NCI-H2227 (cell line): ENCODE results near the gene GRIFIN.
A peak's percentile ranks its signal among the peaks of the same experiment; 100 is the strongest.
"Not testable (repeated sequence)": the region's sequence is repeated elsewhere in the genome, so short reads cannot be mapped to it uniquely, and the experiment has no call there.

Experiments used
- DNase-seq: peaks from one replicate; lab custom pipeline; 2025; ENCODE audit not compliant: unreplicated experiment; lab: John Stamatoyannopoulos, UW

GRIFIN gene

DNA sequence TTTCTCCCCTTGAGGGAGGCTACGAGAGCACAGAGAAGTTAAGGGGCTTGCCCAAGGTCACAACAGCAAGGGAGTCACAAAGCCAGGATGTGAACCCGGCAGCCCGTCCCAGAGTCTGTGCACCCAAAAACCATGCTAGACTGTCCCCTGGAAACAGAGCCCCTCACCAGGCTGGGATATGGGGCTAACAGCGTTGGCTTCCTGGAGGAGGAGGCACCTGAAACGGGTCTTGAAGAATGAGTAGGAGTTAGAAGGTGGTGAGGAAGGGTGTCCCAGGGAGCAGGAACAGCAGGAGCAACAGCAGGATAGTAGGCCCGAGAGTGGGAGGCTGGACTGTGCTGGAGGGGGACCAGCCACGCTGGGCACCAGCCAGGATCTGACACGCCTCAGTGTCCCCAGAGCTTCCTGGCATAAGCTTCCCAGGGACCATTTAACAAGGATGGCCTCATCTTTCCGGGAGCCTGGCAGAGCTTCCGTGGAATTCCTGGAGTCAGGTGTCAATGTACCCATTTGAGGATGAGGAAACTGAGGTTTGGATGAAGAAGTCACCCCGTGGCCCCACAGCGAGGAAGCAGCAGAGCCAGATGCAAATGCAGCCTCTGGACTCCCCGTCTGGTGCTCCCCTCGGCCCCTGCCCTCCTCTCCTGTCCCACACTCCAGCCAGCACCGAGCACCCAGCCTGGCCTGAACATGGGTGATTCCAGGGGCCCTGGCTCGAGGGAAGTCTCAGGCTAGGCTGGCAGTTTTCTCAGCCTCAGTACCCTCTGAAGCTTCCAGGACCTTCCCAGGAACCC, 3.3 kb upstream of the GRIFIN start:
- no peak for DNase-seq

DNA sequence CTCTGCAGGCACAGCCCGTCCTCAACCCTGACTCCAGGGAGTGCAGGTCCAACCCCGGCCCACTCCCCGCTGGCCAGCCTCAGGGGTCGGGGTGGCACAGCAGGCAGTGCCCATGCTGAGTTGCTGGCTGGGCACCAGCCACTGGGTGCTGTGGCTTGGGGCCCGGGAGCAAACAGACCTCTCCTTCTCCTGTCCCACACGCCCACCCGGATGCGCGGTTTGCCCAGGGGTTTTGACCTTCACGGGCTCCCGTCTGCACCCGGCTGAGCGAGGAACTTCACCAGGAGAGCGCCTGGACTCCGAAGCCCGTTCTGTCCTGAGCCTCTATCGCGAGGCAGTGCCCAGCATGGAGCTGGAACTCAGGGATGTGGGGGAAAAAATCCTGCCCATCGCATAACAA, 2.6 kb upstream of the GRIFIN start:
- DNase-seq, result no peak

DNA sequence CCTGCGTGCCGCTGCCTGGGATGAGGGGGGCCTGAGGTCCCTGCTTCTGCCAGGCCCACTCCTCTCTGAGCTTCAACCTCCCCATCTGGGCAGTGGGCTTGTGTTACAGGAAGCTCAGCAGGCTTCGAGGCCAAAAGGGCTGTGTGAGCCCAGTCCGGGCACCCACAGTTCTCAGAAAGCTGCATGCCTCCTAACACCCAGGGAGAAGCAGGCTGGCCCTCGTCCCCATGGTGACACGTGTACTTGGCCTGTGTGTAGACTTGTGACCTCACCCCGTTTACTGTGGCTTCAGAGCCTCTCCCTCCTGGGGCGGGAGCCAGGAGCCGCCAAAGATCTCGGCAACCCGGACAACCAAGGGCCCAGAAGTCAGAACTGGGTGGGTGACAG, 2.2 kb upstream of the GRIFIN start:
- no peak for DNase-seq

DNA sequence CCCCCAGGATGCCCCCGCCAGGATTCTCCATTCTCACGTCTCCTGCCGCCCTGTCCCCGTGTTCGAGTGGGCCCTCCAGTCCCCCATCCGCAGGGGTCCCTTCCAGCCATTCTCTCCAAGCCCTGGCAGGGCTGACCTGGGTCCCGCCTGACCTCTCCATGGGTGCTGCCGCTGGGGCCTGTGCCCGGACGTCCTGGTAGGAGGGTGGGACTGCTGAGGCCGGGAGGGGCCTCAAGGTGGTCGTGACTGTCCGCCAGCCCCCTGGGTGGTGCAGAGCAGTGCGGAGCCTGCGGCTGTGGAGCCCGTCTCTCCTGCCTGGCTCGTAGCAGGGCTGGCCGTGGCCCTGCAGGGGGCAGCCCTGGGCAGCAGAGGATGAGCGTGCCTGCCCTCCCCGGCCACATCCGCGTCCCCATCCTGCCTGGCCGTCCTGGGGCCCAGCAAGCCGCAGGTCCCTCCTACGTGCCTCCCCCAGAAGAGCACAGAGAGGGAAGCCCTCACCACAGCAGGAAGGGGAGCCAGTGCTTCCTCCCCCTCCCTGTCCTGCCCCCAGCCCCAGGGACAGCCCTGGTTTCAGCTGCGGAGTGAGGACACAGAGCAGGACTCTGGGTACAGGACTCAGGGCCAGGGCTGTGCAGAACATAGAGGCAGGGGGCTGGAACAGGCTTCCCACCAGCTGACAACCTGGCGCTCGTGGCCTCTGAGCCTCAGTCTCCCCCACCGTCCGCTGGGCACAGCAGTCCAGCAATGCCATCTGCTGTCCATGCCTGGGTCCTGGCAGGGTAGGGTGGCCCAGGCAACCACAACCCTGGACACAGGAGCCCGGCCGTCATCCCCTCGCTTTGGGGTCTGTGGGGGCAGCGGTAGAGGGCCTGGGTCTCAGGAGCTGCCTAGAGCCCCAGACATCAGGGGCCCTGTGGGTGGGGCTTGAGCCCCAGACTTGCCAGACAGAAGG, 1.5 kb upstream of the GRIFIN start:
- DNase-seq, result peak; percentile 13

DNA sequence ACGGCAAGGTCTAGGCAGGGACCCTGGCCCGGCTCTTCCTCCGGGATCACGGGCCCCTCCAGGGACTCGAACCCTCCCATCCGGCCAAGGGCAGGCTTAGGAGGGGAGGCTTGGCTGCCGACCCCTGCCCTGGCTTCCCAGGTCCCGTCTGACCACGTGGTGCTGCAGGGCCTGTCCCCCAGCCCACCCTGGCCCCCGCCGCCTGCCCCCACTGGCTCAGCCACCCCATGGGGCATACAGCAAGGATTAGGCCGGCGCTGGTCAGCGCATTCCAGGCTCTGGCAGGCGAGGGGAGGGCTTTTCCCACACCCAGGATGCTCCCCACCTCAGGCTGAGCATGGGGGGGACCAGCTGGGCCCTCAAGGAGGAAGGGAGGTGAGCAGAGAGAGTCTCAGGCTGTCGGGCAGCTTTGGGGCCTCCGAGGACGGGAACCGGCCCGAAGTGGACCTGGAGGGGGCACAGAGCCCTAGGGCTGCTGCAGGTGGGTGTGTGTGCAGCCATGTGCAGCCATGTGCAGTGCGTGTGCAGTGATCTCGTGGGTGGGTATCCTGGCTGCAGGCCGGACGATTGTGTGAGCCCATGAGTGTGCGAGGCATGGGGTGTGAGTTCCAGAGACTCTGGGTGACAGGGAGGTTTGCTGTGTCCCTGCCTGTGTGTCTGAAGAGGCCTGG, 713 bp upstream of the GRIFIN start:
- no peak for DNase-seq

DNA sequence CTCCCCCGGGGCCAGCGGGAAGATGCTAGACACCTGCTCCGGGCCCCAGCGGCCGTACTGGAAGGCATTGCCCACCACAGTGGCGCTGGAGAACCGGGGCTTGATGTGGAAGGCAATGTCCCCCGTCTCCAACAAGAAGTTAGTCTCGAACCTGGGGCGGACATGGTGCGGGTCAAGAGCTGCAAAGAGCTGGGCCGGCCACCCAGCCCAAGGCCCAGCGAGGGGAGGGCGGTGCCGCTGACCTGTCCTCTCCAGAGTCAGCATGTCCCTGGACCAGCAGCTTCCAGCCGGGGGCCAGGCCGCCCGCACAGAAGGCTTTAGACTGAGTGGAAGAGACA, 551 bp downstream of the GRIFIN start:
- no peak for DNase-seq

DNA sequence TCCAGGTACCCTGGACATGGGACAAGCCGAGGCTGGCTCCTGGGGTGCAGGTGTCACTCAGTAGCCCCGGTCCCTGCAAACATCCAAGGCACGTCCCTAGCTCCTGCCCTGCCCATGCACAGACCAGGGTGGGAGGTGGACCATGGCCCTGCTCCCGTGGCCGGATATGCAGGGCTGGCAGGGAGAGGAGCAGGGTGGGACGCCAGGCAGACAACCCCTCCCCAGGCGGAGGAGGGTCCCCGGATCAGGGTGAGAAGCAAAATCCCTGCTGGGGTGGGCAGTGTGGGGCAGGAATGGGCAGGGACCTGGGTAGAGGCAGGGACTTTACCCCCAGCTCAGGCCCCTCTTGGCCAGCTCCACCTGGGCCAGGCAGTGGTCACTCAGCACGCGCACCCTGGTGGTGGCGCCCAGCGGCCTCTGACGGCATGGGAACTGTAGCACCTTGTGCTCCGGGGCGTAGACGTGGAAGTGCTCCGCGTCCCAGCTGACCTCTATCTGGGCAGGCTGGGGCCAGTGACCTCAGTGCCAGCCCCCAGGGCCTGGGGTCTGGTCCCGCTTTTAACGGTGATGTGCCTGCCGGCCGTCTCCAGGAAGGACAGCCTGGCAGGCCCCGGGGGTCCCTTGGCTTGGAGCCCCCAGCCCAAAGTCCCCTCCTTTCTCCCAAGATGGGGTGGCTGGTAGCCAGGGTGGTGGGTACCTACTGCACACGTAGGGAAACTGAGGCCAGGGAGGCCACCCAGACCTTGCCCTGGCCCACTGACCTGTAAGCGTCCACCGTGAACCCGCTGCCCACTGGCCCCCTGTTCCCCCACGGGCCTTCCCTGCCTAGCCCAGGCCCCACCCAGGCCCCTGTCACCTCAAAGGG, 1.2 kb downstream of the GRIFIN start:
- DNase-seq, result no peak

DNA sequence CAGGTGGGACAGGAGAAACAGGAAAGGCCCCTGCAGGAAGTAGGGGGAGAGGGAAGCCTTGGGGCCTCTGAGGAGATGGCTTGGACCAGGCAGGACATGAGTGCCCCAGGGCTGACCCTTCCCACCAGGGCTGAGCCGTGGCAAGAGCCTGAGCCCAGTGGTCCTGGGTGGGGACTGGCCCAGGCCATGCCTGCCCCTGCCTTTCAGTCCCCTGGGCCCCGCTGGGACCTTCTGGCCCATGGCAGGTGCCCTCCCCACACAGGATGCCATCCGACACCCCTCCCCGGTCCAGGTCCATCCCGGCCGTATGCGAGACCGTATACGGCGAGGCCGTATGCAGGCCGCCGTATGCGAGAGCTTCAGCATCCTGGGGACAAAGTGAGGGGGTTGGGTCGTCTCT, 2.0 kb downstream of the GRIFIN start:
- no peak for DNase-seq

DNA sequence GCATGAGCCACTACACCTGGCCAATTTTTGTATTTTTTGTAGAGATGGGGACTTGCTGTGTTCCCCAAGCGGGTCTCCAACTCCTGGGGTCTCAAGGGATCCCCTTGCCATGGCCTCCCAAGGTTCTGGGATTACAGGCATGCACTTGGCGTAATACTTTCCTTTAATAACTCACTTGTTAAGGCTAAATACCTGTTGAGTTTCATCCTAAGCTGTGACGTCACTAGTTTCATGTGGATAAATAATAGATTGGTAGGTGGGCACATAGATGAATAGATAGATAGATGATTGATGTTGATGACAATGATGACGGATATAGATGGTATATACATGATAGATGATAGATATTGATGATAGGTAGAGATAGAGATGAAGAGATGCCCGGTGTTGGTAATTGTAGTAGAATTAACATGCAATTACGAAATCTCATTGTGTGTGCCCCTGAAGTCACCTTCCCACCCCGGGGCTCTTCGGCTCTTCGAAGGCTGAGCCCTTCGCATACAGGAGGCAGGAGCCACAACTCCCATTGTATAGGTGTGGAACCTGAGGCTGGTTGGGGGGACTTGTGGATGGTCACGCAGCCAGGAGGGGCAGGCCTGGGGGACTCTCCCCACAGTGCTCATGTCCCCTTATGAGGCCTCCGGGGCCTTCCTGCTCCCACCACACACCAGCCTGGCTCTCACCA, 2.6 kb downstream of the GRIFIN start:
- DNase-seq, result no peak

DNA sequence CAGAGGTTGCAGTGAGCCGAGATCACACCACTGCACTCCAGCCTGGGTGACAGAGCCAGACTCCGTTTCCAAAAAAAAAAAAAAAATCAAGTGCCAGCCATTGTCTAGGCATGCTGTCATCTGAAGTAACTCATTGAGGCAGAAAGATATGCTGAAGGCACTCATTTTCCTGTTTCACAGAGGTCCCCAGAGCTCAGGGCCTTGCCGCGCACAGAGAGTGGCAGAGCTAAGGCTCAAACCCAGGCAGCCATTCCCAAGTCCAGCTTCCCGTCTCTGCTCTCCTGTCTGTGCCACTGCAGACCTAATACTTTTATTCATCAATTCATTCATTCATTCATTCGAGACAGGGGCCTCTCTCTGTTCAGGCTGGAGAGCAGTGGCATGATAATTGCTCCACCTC, 3.5 kb downstream of the GRIFIN start:
- DNase-seq, result no peak

DNA sequence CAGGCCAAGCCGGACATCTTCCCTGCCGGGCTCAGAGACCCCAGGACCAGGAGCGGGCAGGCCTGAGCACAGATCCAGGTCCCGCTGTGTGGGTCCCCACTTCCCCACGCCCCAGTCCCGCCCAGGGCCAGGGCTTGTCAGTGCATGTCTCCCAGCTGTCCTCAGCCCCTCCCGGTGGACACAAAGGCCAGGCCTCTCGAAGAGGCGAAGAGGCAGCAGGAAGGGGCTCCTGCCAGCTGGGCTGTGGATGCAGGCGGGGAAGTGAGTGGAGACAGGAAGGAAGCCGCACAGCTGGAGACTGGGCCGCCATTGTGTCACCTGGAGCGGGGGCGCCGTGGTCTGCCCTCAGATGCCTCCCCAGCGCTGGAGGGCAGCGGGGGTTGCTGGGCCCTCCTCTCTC, 4.8 kb downstream of the GRIFIN start:
- peak; percentile 63 for DNase-seq

DNA sequence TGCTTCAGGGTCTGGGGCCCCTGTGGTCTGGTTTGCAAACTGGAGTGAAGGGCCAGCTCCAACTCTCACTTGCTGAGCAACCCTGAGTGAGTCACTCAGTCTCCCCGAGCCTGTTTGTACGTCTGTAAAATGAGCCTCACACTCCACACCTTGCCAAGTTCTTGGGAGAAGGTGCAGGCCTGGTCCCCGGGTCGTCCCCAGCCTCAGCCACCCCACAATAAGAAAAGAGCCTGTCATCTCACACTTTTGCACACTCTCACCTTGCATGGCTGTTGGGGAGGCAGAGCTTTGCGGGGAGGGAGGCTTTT, 5.2 kb downstream of the GRIFIN start:
- no peak for DNase-seq

DNA sequence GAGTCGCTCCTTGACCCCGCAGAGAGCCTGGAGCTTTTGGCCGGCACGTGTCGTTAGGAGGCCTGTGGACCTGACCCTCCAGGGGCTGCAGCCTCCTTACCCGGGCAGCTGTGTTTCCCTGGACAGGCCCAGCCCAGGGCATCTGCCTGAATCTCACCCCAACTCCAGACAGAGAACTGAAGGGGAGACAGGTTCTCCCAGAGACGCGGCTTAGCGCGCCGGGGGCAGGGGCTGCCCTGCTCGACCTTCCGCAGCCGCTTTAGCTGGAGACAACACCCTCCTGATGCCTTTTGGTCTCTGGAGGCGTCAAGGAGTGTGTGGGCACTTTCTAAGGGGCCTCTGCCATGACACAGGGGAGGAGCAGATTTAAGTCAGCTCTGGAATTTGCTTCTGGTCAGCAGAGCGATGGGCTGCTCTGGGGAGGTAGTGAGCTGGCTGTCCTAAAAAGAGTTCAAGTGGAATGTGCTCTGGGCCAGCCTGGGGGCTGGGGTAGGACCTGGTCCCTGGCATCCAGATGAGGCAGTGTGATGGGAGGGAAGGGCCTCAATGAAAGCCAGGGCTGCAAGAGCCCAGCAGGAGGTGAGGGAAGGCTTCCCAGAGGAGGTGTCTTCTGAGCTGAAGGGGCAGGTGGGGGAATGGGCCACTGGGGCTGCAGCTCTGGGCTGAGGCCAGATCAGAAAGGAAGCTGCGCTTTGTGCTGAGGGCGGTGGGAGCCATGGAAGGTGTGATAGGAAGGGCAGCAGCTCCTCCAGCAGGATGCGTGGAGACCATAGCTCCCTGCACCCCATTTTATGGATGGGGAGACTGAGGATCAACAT, 5.8 kb downstream of the GRIFIN start:
- no peak for DNase-seq

DNA sequence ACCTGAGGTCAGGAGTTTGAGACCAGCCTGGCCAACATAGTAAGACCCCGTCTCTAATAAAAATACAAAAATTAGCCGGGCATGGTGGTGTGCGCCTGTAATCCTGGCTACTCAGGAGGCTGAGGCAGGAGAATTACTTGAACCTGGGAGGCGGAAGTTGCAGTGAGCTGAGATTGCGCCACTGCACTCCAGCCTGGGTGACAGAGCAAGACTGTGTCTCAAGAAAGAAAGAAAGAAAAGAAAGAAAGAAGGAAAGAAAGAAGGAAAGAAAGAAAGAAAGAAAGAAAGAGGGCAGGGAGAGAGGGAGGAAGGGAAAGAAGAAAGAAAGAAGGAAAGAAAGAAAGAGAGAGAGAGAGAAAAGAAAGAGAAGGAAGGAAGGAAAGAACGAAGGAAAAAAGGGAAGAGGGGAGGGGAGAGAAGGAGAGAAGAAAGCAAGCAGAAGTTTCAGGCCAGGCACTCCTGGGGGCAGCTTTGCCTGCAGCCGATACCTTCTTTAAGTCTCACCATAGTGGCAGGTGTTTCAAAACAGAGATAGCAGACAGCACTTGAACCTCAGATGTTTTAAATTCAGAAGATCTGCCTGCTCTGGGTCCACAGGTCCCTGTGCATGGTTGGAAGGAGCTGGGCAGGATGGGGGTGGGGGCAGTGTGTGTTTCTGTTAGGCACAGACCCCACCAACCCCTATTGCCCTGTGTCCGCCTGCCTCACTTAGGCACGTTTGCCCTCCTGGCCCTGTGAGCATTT, 6.6 kb downstream of the GRIFIN start:
- DNase-seq, result not testable (repeated sequence)

DNA sequence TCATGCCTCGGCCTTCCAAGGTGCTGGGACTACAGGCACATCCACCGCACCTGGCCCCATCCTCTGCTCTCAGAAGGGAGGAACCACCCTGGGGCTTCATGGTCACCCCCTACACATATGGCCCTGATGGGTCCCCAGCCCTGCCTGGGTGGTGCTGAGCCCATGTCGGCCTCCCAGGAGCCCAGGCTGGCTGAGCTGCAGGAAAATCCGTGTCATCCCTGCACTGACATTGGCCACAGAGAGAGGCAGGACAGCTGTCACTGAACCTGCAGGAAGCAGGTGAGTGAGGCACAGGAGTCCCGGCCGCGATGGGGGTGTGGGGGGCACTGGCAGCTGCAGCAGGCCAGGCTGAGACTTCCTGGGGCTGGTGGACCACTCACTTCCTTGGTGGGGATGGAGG, 8.0 kb downstream of the GRIFIN start:
- DNase-seq, result no peak

DNA sequence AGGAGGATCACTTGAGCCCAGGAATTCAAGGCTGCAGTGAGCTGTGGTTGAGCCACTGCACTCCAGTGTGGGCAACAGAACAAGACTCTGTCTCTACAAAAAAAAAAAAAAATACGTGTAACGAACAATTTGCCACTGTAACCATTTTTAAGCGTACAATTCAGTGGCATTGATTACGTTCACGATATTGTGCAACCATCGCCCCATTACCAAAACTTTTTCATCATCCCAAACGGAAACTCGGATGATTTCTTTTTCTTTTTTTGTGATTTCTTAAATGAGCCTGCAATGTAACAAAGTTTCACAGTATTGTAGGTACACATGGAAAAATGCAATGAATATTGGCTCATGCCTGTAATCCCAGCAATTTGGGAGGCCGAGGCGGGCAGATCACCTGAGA, 9.5 kb downstream of the GRIFIN start:
- DNase-seq, result no peak

DNA sequence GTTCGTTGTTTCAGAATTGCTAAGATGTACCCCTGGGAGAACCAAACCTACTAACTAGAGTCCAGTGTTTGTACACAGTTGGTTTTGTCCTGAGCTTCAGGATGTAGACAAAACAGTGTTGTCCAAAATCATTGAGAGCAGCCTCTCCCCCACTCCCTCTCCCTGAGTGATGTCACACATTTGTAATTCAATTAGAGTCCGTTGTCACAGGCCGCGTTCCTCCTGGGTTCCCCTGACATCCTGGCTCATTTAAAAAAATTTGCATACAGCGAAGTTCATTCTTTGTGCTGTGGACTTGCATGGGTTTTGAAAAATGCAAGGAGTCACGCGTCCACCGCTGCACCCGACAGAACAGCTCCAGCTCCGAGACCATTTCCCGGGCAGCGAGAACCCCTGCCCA, 10.3 kb downstream of the GRIFIN start:
- DNase-seq, result no peak

DNA sequence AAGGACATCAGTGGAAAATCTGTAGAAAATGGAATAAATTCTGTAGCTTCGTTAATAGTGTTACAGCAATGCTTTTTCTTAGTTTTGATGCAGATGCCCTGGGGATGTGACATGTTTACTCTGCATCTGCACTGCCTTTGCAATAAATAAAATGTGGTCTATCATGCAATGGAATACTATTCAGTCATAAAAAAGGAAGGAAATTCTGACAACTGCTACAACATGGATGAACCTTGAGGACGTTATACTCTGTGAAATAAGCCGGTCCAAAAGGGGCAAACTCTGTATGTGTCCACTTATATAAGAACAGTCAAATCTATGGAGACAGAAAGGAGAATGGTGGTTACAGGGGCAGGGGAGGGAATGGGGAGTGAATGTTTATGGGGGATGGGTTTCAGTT, 13.5 kb downstream of the GRIFIN start:
- DNase-seq, result no peak
